NCI-H510A (cell line): Measurements from ENCODE around the gene PPP1R12B.
"Not testable (repeated sequence)": the region's sequence is repeated elsewhere in the genome, so short reads cannot be mapped to it uniquely, and the experiment has no call there.

Source experiments
- DNase-seq: peaks from one replicate; lab custom pipeline; 2025; lab: John Stamatoyannopoulos, UW

Gene PPP1R12B

DNA sequence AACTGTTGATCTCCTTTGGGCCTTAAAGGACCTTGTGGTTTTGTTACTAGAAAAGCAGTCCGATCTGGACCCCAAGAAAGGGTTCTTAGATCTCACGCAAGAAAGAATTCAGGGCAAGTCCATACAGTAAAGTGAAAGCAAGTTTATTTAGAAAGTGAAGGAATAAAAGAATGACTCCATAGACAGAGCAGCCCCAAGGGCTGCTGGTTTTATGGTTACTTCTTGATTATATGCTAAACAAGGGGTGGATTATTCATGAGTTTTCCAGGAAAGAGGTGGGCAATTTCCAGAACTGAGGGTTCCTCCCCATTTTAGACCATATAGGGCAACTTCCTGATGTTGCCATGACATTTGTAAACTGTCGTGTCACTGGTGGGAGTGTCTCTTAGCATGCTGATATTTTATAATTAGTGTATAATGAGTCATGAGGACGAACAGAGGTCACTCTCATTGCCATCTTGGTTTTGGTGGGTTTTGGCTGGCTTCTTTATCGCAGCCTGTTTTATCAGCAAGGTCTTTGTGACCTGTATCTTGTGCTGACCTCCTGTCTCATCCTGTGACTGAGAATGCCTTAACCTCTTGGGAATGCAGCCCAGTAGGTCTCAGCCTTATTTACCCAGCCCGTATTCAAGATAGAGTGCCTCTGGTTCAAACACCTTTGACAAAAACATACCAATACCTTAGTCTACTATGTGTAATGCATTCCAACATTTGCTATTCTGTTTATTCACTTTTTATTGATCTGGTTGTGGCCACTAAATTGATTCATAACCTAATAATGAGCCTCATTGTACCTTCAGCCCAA is 183.5 kb downstream of the PPP1R12B start:
- DNase-seq: not testable (repeated sequence)

DNA sequence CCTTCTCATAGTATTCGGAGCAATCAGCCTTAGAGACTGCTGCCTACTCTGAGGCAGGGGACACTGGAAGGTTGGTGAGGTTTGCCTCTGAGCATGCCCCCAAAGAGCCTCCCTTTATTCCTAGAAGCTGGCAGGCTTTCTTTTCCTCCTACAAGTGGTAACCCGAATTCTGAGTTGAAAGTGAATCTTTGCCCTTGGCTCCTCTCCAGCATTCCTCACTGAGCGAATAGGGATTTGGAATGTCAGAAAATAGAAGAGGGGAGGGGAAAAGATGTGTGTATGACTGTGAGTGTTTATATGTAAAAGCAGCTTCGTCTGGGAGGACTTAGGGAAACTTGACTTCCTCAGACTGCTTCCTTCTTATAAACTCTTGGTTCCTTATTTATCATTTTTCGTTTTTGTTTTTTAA is 190.7 kb downstream of the PPP1R12B start:
- DNase-seq: not testable (repeated sequence)

DNA sequence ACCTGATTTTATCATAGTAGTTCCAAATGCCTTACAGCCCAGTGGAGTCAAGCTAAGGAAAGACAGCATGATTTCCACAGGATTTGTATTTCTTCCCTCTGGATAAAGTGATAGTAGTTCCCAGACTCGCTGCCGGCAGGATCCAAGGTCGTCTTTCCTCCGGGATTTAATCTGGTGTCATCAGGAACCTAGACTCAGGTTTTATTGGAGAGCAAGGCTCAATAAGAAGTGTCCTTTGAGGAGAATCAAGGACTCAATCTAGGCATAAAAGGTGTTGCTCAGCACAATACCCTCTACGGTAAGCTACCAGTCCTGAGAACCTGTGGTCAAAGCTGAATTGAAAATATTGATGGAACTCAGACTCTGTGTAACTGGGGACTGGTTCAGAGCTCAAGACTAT is 191.1 kb downstream of the PPP1R12B start:
- DNase-seq: not testable (repeated sequence)

DNA sequence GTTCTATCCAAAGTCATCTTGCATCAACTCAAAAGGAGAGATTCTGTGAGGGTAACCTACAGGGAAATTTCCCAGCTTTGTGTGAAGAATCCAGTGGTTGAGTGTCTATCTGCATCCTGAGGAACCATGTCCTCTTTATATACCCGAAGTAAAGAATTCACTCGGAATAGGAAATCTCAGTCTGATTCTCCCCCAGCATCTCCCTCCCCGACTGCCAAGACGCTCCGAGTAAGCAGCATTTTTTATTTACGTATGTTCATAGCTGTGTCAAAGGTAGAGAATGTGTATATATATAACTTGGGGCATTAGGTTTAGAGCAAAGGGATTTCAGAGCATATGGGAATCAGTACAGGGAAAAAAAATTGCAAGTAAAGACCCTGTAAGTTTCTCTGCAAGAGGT is 191.5 kb downstream of the PPP1R12B start:
- no peak for DNase-seq

DNA sequence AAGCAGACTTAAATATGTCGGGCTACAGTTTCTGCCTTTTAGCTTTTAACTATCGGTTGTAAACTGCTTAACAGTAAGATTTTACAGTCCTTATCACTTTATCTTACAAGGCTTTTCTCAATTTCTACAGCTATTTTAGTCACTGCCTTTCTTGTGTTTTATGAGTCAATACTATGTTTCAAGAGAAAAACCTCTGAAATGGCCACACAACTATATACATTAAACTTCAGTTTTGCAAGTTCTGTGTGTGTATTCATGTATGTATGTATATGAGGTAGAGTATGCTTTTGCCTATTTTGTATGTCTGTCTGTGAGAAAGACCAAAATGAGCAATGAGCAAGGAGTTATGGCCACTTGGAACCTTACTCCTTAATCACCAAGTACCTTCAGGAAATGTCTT is 191.9 kb downstream of the PPP1R12B start:
- DNase-seq: no peak

DNA sequence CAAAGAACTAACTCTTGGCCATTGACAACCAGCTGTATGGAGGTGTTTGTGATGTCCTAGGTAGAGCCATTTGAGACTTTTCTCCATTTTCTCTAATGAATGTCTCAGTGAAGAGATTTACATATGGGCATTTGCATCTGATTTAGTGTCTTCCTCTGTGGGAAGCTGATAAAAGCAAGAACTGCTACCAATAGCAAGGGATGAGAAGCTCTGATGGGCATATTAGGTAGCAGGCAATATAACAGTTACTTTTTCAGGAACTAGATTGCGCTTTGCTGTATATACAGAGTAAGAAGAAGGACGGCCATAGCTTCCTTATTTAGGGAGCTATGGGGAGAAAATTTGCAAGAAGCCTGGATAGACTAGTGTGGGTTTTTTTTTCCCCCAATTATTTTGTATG is 192.4 kb downstream of the PPP1R12B start:
- not testable (repeated sequence) for DNase-seq

DNA sequence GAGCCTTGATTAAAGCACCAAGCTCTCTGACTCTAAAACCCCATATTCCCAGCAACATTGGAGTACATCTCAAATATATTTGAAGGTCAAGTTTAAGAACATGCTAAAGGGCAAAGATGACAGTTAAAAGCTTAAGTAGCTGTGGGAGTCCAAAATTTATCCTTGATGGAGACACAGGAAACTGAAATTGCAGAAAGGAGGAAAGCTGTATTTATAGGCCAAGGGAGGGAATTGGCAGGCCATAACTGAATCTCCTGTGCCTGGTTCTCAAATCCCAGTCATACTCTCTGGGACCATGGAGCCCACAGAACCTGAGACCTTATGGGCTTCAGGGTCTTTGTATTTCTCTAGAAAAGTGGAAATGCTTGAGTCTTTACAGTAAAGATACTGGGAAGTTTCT is 193.9 kb downstream of the PPP1R12B start:
- DNase-seq: not testable (repeated sequence)

DNA sequence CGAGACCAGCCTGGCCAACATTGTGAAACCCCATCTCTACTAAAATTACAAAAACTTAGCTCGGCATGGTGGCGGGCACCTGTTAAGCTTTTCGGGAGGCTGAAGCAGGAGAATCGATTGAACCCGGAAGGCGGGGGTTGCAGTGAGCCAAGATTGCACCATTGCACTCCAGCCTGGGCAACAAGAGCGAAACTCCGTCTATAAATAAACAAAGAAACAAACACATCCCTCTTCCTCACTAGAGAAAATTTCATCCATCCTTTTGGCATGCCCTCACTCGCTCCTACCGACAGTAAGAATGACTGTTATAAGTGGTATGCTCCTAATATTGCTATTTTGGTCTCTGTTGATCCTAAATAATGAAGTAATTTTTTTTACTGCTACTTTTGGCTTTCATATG is 195.0 kb downstream of the PPP1R12B start:
- DNase-seq: not testable (repeated sequence)

DNA sequence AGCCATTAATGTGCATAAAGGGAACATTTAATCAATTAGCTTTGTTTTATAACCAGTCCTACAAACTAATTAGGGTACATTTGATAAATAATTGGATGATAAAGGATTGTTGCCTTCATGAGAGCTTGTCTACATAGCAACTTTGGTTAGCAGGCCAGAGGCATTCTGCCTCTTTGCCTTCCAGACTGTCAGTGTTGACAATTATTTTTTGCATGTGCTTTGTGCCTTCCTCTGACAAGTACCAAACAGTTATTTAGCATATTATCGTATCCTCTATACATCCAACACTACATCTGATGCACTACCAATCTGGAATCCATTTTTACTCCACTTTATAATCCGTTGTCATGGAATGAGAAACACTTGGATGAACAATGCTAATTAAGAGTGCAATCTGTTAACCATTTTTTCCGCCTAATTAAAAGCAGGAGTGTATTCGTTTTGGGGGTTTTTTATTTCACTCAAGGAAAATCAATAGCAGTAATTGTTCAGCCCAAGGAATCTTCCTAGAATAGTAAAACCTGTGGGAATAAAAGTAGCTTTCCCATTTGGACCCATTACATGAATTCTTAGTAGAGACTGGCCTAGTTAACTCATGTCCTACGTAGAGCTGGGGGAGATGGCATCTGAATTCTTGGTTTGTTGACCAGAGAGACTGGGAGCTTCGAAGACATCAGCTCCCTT is 196.4 kb downstream of the PPP1R12B start:
- not testable (repeated sequence) for DNase-seq

DNA sequence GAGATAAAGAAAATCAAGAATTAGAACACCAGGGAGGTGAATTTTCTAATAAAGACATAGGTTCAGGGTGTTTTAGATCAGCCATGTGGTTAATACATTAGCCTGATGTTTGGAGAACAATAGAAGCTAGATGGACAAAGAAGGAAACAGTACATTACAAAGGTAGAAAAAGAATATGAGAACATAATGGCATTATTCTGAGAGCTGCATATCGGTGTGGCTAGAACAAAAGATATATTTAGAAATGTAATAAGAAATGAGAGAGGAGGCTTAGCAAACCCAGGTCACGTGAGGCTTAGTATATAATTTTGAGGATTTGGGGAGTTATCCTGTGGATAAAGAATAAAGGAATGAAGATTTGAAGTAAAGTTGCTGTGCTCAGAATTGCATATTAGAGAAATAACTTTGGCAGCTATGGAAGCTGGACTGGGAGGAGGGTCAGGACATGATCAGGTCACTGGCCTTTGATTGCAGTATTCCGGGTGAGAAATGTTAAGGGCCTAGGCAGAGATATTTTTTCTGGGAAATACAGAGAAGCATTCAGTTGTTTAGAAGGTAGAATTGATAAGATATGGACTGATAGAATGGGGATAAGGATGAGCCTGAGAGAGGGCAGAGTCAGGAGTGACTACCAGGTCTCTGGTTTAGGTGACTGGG is 197.3 kb downstream of the PPP1R12B start:
- DNase-seq: not testable (repeated sequence)

DNA sequence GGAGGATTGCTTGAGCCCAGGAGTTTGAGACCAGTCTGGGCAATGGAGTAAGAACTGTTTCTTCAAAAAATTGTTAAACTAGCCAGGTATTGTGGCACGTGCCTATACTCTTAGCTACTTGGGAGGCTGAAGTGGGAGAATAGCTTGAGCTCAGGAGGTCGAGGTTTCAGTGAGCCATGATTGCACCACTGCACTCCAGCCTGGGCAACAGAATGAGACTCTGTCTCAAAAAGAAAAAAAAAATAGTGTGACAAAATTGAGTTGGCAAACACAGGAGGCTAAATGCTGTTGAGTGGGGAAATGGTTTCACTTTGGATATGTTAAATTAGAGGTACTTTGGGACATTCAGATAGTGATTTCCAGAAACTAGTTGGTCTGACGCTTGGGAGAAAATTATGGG is 197.9 kb downstream of the PPP1R12B start:
- DNase-seq: not testable (repeated sequence)

DNA sequence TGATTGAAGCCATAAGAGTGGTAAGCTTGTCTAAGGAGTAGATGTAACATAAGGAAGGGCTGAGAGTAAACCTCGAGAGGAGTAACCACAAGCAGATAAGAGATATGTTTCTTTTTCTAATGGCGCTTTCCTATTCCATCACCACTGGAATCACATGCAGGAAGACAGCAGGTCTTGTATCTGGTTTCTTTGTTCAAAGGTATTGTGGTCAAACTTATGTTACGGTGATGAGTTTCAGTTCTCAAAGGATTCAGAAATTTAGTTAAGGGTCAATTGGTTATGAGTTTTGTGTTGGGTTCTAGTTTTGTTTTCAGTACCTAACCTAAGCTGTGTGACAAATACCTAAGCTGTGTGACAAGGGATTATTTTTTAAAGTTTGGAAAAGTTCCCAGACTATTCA is 198.3 kb downstream of the PPP1R12B start:
- DNase-seq: not testable (repeated sequence)

DNA sequence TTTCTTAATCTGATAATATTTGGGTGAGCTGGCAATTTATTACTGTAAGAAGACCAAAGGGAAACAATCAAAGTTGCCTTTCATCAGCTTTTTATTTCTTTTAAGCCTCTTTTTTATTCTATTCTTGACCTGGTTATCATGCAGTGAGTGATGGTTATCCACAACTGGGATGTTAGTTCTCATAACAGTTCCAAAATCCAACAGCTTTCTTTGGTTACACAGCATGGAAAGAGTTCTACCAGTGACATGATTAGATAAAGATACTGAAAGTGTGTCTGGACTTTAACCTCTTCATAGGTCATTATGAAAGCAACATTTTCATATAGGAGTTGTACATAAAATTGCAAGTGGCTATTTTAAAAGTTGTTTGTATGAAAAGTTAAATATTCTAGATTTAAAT is 198.7 kb downstream of the PPP1R12B start:
- DNase-seq: no peak

DNA sequence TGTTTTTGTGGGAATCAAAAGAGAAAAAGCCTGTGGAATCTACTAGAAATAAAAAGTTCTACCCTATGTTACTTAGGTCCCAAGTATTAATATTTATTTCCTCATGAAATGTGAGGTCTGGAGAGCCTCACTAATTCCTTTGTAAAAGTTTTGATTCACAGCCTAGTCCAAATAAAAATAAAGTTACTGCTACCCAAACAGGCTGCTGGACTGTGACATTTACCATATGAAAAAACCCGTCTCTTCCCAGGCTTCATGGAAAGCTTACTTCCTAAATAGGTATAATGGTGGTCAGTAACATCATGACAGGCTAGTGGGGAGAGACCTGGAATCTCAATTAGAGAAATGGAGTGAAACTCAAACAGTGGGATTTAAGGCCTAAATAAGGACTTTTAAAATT is 201.6 kb downstream of the PPP1R12B start:
- not testable (repeated sequence) for DNase-seq

DNA sequence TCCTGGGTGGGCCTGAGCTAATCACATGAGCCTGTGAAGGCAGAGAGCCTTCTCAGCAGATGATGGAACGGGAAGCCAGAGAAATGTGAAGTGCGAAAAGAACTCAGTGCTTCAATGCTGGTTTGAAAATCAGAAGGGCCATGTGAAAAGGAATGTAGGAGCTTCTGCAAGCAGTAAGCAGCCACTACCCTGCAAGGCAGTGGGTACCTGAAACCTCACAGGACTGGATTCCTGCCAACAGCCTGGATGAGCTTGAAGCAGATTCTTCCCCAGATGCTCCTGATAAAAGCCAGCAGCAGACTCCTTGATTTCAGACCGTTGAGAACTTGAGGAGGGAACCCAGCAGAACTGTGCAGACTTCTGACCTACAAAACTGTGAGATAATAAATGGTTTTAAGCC is 203.2 kb downstream of the PPP1R12B start:
- DNase-seq: no peak

DNA sequence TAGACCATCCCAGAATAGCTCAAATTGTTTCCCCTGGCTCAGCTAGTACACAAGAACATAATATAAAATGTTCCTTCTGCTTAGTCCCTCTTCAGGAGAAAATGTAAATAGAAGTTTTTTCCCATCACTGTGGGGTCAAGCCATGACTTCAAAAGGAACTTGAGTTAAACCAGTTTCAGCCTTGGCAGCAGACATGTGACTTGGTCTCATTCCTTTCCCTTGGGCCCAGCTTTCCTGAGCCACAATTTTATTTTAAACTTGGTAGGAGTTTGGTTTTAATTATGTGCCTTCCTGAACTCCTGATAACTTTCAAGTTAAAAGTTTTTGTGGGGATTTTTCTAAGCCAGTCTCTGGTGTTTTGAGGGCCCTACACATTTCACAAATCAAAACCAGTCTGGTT is 204.1 kb downstream of the PPP1R12B start:
- not testable (repeated sequence) for DNase-seq

DNA sequence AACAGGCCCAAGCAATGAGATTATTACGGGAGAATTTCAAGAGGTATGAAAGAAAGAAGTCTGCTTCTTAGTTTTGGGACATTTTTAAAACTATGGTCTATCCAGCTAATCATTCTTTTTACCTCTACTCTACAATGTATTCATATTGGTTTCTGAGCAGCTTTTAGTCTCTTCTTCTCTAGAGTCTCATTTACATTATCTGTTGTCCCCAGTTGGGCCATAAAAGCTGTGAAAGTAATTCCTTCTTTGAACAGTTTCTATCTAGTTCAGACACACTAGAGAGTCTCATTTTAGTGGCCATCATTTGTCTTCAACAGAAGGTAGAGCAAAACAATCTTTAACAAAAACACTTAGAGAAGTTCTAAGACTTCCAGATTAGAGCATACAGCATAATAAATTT is 204.6 kb downstream of the PPP1R12B start:
- DNase-seq: not testable (repeated sequence)

DNA sequence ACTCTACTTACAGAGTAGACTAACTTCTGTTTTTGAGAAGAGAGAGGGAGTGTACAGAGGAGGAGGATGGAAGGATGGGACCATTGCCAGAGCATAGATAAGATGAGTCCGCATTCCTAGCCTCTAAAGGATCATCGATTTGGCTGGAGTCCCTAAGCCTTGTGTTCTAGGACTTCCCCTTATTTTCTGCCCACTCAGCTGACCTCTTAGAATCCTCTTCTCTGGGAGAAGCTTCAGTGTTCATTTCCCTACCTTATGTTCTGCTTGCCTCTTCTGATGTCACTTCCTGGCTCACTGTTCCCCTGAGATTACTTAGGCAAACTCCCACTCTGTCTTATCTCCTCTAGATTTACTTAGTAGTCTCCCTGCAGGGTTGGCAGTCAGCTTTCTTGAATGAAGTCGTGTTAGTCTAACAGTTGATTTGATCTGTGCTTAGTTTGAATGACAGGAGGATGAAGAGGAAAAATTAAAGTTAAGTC is 205.1 kb downstream of the PPP1R12B start:
- DNase-seq: no peak

DNA sequence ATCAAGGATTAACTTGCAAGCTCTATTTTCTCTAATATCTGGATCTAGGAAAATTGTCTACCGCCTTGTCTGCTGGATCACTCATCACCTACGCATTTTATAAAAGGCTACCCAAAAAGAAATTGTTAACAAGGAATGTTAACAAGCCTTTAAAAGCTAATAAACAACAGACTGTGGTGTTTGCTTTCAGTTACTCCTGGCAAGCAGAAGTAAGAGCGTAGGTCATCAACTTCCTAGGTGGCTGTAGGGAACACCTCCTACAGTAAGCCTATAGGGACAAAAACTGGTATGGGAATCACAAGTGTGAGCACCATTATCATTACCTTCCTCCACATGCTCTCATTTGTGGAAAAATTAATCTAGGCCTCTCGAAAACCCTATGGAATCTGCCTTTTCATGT is 206.1 kb downstream of the PPP1R12B start:
- not testable (repeated sequence) for DNase-seq

DNA sequence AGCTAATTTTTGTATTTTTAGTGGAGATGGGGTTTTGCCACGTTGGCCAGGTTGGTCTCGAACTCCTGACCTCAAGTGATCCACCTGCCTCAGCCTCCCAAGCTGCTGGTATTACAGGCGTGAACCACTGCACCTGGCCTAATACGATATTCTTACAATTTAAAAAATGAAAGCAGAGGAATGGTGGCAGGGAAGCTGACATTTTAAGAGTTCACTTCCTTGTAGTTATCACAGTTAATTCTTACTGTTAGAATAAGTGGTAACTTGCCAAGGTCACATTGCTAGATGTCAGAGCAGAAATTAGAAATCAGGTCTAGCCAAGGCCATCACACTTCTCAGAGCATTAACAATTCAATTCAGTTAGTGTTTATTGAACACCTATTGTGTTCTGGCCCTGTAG is 207.5 kb downstream of the PPP1R12B start:
- not testable (repeated sequence) for DNase-seq

DNA sequence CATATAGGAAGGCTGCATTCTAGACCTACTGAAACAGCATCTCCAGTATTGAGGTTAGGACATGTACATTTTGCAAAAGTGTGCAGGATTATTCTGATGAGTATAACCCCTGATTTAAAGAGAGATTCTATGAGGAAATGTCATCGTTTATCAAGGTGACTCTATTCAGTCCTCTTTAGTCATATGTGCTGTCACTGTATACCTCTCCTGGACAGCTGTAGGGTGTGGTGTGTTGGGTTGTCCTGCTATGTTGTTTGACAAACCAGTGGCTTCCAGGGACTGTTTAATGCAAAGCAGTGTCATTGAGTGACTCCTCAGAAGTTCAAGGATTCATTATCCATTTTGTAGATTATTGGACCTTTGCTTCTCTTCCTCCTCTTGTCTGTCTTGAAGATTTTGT is 209.2 kb downstream of the PPP1R12B start:
- not testable (repeated sequence) for DNase-seq

DNA sequence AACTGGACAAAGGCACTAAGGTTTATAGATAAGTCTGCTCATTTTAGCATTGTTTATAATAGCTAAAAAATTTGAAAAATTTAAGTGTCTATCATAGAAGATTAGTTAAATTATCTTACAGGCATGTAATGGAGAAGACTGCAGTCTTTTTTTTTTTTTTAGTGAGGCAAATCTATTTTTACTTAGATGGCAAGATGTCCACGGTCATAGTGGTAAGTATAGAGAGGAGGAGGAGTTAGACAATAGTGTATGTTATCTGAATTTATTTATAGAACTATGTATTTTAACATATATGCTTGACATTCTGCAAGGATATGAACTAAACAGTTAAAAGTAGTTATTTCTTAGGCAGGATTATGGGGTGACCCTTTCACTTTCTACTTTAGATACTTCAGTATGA is 212.7 kb downstream of the PPP1R12B start:
- DNase-seq: no peak
